ENCODE results near the gene ALK.

The ALK gene

GRCh38 chr2:29317077-29317517 is 604.3 kb downstream of the ALK start:
- Histone ChIP-seq H3K27ac (ENCODE audit: low read length) (no peak overlapping the region), H3K9ac (ENCODE audit: low read length) (no peak overlapping the region), H3K4me3 (ENCODE audit: low read length) (no peak overlapping the region), H3K9me3 (ENCODE audit: control insufficient read depth, low read depth, low read length) (no peaks in the 10 kb centered on the region), H3K27me3 (ENCODE audit: control insufficient read depth, insufficient read depth, low read length) (no peaks in the 10 kb centered on the region), H3K4me1 (ENCODE audit: control insufficient read depth, low read depth, low read length) (peaks cover 8% of the 10 kb centered on the region), H3K36me3 (ENCODE audit: control insufficient read depth, low read depth, low read length) (no peaks in the 10 kb centered on the region)

- no peak overlapping the region for H3K9ac ChIP-seq (ENCODE audit: low read length)
- H3K4me1 ChIP-seq (ENCODE audit: control insufficient read depth, low read depth, low read length): peaks cover 8% of the 10 kb centered on the region
- no peaks in the 10 kb centered on the region for H3K36me3 ChIP-seq (ENCODE audit: control insufficient read depth, low read depth, low read length)
- no peak overlapping the region for H3K4me3 ChIP-seq (ENCODE audit: low read length)
- H3K27me3 ChIP-seq (ENCODE audit: control insufficient read depth, insufficient read depth, low read length): no peaks in the 10 kb centered on the region
- H3K9me3 ChIP-seq (ENCODE audit: control insufficient read depth, low read depth, low read length): no peaks in the 10 kb centered on the region
- no peak overlapping the region for H3K27ac ChIP-seq (ENCODE audit: low read length)
Measured at GRCh38 chr2:29314816-29315571, 606.4 kb downstream of the ALK start.

DNA sequence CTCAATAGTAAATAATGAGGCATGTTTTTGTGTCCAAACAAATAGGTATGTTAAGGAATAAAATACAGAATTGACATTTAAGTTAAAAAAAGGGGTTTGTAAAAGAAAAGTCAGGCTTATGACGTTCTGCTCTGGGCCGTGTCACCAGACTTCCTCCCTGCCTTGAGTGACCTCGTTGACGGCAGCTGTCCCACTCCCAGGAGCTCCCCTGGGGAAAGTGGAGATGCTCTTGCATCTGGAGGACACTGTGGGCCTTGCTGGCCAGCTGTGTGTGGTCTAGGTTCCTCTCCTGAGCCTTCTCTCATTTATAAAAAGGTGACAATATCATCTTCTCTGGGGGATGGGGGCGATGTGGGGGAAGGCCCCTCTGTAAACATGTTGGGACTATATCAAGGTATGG is 609.9 kb downstream of the ALK start:
- Histone ChIP-seq H3K36me3 (ENCODE audit: control insufficient read depth, low read depth, low read length) (no peaks in the 10 kb centered on the region), H3K27me3 (ENCODE audit: control insufficient read depth, insufficient read depth, low read length) (no peaks in the 10 kb centered on the region), H3K4me3 (ENCODE audit: low read length) (no peak overlapping the region), H3K27ac (ENCODE audit: low read length) (no peak overlapping the region), H3K9ac (ENCODE audit: low read length) (no peak overlapping the region), H3K4me1 (ENCODE audit: control insufficient read depth, low read depth, low read length) (peaks cover 8% of the 10 kb centered on the region), H3K9me3 (ENCODE audit: control insufficient read depth, low read depth, low read length) (no peaks in the 10 kb centered on the region)

DNA sequence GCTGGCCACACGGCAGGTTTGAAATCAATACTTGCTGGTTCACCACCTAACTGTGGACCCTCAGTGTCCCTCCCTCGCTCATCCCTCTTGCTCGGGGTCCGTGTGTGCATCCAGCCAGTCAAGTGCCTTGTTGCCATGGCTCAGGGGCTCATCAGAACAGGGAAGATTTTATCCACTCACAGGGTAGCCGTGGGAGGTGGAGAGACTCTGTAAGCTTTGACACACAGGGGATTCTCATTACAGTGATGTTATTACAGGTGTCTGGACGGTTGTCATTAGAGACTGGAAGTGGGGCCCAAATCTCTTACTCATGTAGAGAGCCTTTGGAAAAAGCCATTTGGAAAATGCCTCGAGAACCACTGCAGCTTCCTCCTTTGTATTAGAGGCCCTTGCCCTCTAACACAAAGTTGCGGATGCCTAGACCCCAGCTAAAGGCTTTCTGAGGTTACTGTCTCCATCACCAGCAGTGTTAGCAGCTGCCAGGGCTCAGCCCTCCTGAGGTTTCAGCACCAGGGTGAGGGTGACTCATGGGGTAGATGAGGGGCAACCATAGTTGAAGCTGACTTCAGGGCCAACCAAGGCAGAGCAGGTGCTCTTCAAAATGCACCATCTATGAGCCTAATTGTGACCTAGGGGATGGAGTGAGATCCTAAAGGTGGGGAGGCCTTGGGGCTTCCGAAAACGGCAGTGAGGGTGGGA is 610.6 kb downstream of the ALK start:
- H3K4me3 ChIP-seq (ENCODE audit: low read length): no peak overlapping the region
- no peaks in the 10 kb centered on the region for H3K27me3 ChIP-seq (ENCODE audit: control insufficient read depth, insufficient read depth, low read length)
- H3K9me3 ChIP-seq (ENCODE audit: control insufficient read depth, low read depth, low read length): no peaks in the 10 kb centered on the region
- no peaks in the 10 kb centered on the region for H3K36me3 ChIP-seq (ENCODE audit: control insufficient read depth, low read depth, low read length)
- H3K9ac ChIP-seq (ENCODE audit: low read length): no peak overlapping the region
- H3K4me1 ChIP-seq (ENCODE audit: control insufficient read depth, low read depth, low read length): peaks cover 8% of the 10 kb centered on the region
- no peak overlapping the region for H3K27ac ChIP-seq (ENCODE audit: low read length)

DNA sequence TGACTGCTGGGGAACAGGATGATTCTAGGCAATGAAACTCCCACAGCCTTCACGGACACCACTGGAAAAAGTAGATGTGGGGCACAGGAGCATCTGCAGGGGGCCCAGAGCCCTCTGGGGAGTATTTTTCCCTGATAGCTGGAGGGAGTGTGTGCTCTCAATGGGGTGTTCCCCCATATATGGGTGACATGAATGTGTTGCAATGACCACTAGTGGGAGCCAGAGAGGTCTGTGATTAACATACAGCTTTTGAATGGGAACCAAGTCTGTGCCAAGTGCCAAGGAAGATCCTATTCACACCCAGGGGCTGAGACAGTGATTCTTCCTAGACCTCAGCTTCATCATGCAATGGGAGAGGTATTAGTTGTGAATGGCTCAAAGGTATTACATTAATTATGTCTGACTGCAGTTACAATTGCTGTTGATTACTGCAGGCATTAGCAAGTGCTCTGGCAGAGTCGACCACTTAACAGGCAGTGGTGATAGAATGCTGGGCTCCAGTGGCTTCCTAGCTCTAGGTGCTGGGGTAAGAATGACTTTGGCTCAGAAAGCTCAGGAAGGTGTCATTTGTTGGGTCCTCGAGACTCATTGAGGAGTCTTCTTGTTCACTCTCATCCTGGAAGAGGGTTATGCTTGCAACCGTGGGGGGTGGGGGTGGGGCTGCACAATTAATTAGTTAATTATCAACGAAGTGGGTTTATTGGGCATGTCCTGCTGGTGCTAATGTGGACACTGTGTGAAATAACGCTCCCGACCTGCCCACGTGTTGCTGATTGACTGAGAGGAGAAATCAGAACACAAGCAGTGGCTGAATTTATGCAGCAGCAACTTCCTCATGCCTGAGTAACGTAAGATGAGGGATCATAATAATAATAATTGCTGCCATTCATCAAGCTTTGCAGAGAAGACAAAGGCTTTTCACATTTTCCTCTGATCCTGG is 612.0 kb downstream of the ALK start:
- no peaks in the 10 kb centered on the region for H3K36me3 ChIP-seq (ENCODE audit: control insufficient read depth, low read depth, low read length)
- no peaks in the 10 kb centered on the region for H3K9me3 ChIP-seq (ENCODE audit: control insufficient read depth, low read depth, low read length)
- H3K27me3 ChIP-seq (ENCODE audit: control insufficient read depth, insufficient read depth, low read length): no peaks in the 10 kb centered on the region
- H3K4me3 ChIP-seq (ENCODE audit: low read length): no peak overlapping the region
- no peaks in the 10 kb centered on the region for H3K4me1 ChIP-seq (ENCODE audit: control insufficient read depth, low read depth, low read length)
- no peak overlapping the region for H3K9ac ChIP-seq (ENCODE audit: low read length)
- no peak overlapping the region for H3K27ac ChIP-seq (ENCODE audit: low read length)

GRCh38 chr2:29308366-29308765 is 613.0 kb downstream of the ALK start:
- Histone ChIP-seq H3K27me3 (ENCODE audit: control insufficient read depth, insufficient read depth, low read length) (no peaks in the 10 kb centered on the region), H3K27ac (ENCODE audit: low read length) (no peak overlapping the region), H3K36me3 (ENCODE audit: control insufficient read depth, low read depth, low read length) (no peaks in the 10 kb centered on the region), H3K4me1 (ENCODE audit: control insufficient read depth, low read depth, low read length) (no peaks in the 10 kb centered on the region), H3K9me3 (ENCODE audit: control insufficient read depth, low read depth, low read length) (no peaks in the 10 kb centered on the region), H3K9ac (ENCODE audit: low read length) (no peak overlapping the region), H3K4me3 (ENCODE audit: low read length) (no peak overlapping the region)

DNA sequence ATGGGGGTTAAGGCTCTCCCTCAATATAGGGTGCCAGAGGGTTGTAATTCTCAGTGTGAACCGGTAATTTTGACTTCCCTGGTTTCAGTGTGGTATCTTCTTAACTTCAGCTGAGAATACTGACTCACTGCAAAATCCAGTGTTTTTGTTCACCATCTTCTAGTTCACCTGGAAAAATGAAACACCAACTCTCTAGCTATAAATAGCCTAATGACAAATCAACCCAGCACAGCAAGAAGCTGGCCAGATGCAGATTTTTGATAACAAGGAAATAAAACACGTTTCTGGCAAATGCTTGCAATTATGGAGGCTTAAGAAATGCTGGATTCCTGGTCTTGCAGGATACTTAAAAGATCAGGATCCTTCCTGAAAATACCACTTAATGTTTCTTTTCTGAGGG is 613.9 kb downstream of the ALK start:
- no peak overlapping the region for H3K4me3 ChIP-seq (ENCODE audit: low read length)
- H3K27me3 ChIP-seq (ENCODE audit: control insufficient read depth, insufficient read depth, low read length): no peaks in the 10 kb centered on the region
- no peaks in the 10 kb centered on the region for H3K9me3 ChIP-seq (ENCODE audit: control insufficient read depth, low read depth, low read length)
- H3K4me1 ChIP-seq (ENCODE audit: control insufficient read depth, low read depth, low read length): no peaks in the 10 kb centered on the region
- no peak overlapping the region for H3K9ac ChIP-seq (ENCODE audit: low read length)
- H3K36me3 ChIP-seq (ENCODE audit: control insufficient read depth, low read depth, low read length): no peaks in the 10 kb centered on the region
- H3K27ac ChIP-seq (ENCODE audit: low read length): no peak overlapping the region

- no peaks in the 10 kb centered on the region for H3K4me1 ChIP-seq (ENCODE audit: control insufficient read depth, low read depth, low read length)
- no peak overlapping the region for H3K4me3 ChIP-seq (ENCODE audit: low read length)
- no peaks in the 10 kb centered on the region for H3K27me3 ChIP-seq (ENCODE audit: control insufficient read depth, insufficient read depth, low read length)
- no peak overlapping the region for H3K9ac ChIP-seq (ENCODE audit: low read length)
- H3K27ac ChIP-seq (ENCODE audit: low read length): no peak overlapping the region
- H3K36me3 ChIP-seq (ENCODE audit: control insufficient read depth, low read depth, low read length): no peaks in the 10 kb centered on the region
- no peaks in the 10 kb centered on the region for H3K9me3 ChIP-seq (ENCODE audit: control insufficient read depth, low read depth, low read length)
Measured at GRCh38 chr2:29305762-29306161, 615.6 kb downstream of the ALK start.

- Histone ChIP-seq H3K9ac (ENCODE audit: low read length) (no peak overlapping the region), H3K4me1 (ENCODE audit: control insufficient read depth, low read depth, low read length) (no peaks in the 10 kb centered on the region), H3K36me3 (ENCODE audit: control insufficient read depth, low read depth, low read length) (no peaks in the 10 kb centered on the region), H3K27me3 (ENCODE audit: control insufficient read depth, insufficient read depth, low read length) (no peaks in the 10 kb centered on the region), H3K4me3 (ENCODE audit: low read length) (no peak overlapping the region), H3K9me3 (ENCODE audit: control insufficient read depth, low read depth, low read length) (no peaks in the 10 kb centered on the region), H3K27ac (ENCODE audit: low read length) (no peak overlapping the region)
Measured at GRCh38 chr2:29304399-29305060, 616.9 kb downstream of the ALK start.

DNA sequence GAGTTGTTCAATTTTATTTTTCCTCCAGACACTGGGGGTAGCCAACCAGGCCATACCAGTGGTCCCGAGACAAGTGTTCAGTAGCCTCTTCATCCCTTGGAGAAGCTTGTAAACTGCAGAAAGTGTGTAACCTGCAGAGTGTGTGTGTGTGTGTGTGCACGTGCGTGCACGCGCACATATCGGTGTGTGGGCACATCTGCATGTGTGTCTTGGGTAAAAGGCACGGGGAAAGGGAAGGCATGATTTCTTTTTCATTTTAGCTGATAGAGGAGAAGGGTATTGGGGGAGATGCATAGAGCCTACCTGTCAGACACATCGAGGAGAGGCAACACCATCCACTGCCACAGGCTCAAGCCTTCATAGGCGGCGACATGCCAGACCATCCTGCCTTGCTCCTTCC is 624.8 kb downstream of the ALK start:
- no peaks in the 10 kb centered on the region for H3K27me3 ChIP-seq (ENCODE audit: control insufficient read depth, insufficient read depth, low read length)
- H3K4me3 ChIP-seq (ENCODE audit: low read length): no peak overlapping the region
- peaks cover 2% of the 10 kb centered on the region for H3K4me1 ChIP-seq (ENCODE audit: control insufficient read depth, low read depth, low read length)
- H3K9me3 ChIP-seq (ENCODE audit: control insufficient read depth, low read depth, low read length): no peaks in the 10 kb centered on the region
- H3K36me3 ChIP-seq (ENCODE audit: control insufficient read depth, low read depth, low read length): no peaks in the 10 kb centered on the region
- H3K9ac ChIP-seq (ENCODE audit: low read length): no peak overlapping the region
- no peak overlapping the region for H3K27ac ChIP-seq (ENCODE audit: low read length)

DNA sequence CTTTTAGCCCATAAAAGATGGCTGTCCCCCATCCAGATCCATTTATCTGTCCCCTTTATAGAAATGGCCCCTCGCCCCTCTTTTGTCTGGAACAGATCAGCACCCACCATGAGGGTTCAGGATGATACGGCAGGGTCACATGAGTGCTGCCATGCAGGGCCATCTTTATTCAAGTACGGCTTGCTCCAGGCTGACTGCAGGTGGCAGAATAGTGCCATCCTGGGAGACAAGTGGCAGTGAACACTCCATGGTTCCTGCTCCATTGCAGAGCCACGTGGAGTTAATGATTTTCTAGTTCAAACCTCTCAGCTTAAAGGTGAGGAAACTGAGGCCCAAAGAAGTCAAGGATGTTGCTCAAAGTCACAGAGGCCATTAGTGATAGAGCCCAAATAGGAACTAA is 625.5 kb downstream of the ALK start:
- Histone ChIP-seq H3K9me3 (ENCODE audit: control insufficient read depth, low read depth, low read length) (no peaks in the 10 kb centered on the region), H3K4me1 (ENCODE audit: control insufficient read depth, low read depth, low read length) (peaks cover 6% of the 10 kb centered on the region), H3K36me3 (ENCODE audit: control insufficient read depth, low read depth, low read length) (no peaks in the 10 kb centered on the region), H3K4me3 (ENCODE audit: low read length) (no peak overlapping the region), H3K27me3 (ENCODE audit: control insufficient read depth, insufficient read depth, low read length) (no peaks in the 10 kb centered on the region), H3K9ac (ENCODE audit: low read length) (no peak overlapping the region), H3K27ac (ENCODE audit: low read length) (no peak overlapping the region)

All from iPS-18a (cell line).